HG03025 (cell line): ENCODE data around the gene KRT38.
"Not testable (repeated sequence)": the region's sequence is repeated elsewhere in the genome, so short reads cannot be mapped to it uniquely, and the experiment has no call there.

ENCODE experiments used
- ATAC-seq: cut with Tn5 transposase; IDR thresholded peaks from one replicate; pipeline ENCODE4 v1.9.1; 2021; ENCODE audit warnings: mild to moderate bottlenecking, moderate library complexity; ENCODE audit not compliant: unreplicated experiment, low FRiP score

The KRT38 gene

DNA sequence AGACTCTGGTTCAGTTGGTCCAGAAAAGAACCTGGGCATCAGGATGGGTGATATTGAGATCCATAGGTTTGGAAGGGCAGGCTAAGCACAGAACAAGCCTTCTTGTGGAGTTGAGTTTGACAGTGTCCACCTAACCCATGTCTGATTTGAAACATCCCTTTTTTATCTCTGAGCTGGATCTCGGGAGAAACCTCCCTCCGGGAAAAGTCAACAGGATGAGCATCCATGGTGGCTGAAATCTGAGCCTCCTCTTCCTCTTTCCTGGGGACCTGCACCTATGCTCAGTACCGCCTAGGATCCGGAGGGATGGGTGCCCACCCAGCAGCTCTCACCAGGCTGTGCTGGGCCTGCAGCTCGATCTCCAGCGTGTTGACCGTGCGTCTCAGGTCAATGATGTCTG is 23.0 kb upstream of the KRT38 start:
- no peak for ATAC-seq

GRCh38 chr17:41462705-41463104 is 21.9 kb upstream of the KRT38 start:
- ATAC-seq, result no peak

DNA sequence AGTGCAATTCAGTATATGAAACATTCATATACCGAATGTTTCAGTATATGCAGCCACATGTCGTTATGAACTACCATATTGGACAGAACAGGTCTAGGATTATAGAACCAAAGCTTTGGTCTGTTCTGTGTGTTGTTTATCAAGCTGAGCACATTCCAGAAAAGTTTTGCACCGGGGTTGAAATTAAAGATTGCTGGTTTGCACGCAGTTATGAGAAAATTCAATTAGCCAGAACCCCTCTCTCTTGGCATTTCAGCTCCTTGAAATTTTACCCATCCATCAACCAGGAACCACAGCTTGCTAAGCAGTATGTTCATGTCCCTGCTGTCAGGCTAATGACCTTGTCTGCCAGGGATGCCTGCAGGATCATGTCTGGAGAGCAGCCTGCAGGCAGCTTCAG is 16.9 kb upstream of the KRT38 start:
- no peak for ATAC-seq

DNA sequence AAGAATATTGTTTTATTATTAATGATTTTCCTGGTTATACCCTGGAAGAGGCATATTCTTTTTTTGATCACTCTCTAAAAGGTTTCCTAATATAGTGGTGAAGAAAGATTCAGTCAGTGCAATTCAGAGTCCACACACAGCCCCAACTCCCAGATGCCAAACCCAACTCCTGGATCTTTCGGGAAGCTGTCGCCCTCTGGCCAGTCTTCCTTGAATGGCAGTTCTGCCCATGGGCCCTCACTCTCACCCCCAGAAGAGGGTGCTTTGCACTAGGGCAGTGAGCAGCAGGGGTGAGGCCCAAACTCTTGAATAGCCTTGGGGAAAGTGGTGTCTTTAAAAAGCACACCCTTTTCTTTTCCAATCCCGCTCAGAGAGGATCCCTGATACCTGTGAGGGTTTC is 15.4 kb upstream of the KRT38 start:
- ATAC-seq, result no peak

DNA sequence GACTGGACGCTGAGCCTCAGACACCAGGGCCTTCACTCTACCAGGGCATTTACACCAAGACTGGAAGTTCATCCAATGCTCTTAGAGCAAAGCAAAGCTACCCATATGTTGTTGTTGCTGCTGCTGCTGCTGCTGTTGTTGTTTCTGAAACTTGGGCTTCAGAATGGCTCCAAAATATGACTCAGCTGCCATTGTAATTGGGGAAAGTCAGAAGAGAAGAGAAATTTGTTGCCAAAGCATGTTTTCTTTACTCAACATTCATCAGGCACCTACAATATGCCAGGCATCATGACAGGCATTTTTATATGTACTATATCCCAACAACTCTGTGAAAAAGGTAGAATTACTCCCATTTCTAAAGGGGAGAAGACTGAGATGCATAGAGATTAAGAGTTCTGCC is 14.5 kb upstream of the KRT38 start:
- no peak for ATAC-seq

DNA sequence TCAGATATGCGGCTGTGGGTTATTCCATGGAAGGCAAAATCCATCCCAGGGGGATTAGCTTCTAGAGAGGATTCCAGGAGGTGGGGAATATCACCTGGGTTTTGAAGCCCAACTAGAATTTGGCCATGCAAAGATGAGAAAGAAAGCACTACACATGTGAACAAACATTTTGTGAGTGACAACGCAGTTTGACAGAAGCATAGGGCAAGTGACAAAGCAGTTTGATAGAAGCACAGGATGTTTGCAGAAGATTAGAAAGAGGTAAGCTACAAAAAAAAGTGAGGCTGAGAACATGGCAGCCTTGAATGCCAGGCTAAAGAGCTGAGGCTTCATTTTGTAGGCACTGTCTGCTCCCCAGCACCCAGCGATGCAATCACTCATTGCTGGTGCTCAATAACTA is 12.3 kb upstream of the KRT38 start:
- ATAC-seq, result no peak

DNA sequence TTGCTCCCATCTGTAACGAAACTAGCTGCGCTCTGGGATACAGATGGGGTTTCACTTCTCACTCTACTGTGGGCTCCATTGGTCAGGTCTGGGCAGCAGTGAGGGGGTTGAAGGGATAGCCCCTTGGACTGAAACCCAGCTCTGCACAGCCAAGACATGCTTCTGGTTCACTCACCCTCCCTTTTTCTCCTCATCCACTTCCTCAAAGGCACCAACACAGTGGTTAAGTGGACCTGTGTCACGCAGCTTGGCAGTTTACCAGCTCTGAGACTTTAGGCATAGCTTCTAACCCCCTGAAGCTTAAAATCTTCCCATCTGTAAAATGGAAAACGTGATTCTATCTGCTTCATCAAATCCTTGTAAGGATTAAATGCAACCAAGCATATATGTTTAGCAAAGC is 11.5 kb upstream of the KRT38 start:
- ATAC-seq, result no peak

GRCh38 chr17:41451154-41451728 is 10.5 kb upstream of the KRT38 start:
- no peak for ATAC-seq

GRCh38 chr17:41449008-41449407 is 8.2 kb upstream of the KRT38 start:
- ATAC-seq, result no peak

DNA sequence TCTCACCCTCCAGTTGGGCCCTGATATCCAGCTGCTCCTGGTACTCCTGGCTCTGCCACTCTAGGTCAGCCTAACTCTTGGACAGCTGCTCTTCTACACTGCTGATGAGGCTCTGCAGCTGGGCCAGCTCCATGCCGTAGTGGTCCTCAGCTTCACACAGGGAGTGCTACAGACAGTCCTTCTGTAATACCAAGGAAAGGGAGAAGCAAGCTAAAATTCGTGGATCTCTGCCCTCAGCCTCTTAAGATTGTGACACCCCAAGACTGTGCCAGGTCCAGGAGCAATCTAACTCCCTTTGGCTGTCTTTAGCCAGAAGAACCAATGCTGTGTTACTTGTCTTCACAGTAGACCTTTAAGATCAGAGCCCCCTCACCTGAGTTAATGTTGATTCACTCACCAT is 7.7 kb upstream of the KRT38 start:
- ATAC-seq, result no peak

DNA sequence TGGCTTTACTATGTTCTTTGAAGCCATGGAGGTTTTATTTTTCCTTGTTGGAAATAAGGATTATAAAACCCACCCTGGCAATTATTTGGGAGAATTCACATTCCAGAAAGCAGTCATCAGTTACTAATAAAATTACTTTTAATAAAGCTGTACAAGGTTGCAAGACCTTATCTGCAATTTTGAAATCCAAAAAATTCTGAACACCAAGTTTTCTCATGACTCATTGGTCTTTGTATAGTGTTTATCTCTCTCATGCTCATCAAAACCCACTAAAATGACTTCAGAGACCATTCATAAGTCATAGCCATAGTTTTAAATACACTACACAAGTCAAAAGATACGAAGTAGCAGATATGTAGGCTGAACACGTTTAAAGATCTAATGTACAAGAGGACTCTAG is 6.0 kb upstream of the KRT38 start:
- ATAC-seq, result no peak

DNA sequence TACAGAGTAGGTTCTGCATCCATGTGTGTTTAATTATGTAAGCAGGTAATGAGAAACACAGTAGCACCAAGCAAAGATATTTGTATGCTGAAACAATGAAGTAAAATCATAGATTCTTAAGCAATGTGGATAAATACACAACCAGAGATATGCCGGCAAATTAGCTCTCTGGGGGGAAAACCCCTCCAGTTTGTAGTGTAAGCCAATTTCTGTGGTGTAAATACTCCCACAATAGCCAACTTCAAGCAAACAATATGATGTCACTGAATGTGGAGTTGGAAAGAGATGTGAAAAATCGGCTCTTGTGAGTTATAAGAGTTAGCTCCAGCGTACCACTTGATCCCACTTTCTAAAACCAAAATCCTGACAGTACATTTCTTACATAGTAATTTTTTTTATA is 3.9 kb upstream of the KRT38 start:
- ATAC-seq, result no peak

DNA sequence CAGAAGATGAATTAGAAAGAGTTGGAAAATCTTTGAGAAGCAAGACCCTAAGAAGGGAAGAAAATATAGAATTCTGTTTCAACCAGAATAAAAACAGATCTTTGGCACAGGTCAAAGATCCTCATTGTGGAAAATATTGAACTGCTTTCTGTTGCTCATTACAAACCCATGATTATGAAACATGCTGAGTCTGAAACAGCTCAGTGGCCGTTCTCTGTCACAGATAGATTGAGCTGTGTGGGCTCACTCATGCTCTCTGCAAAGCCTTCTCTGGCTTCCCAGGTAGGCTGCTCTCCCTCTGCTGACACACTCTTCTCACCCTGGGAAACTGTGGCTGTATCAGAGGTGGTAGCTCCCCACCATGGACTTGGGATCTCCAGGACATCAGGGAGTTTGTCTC is 3.4 kb upstream of the KRT38 start:
- ATAC-seq, result no peak

DNA sequence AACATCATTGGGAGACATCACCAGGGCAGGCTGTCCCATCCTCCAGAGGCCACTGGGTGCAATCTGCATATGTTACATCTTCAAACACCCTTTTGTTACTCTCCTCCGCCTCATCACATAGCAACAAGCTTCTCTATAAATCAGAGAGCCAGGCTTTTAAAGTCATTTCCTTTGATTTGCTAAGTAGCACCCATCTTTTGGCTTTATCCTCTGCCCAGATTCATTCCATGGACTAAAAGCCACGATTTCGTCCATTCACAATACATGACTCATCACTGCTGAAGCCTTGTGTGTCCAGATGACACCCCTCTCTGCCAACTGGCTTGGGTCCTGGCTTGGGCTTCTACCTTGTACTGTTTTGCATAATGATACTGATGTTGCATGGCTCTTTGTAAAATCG is 2.0 kb upstream of the KRT38 start:
- no peak for ATAC-seq

GRCh38 chr17:41439375-41439774 is 1.4 kb downstream of the KRT38 start:
- no peak for ATAC-seq

DNA sequence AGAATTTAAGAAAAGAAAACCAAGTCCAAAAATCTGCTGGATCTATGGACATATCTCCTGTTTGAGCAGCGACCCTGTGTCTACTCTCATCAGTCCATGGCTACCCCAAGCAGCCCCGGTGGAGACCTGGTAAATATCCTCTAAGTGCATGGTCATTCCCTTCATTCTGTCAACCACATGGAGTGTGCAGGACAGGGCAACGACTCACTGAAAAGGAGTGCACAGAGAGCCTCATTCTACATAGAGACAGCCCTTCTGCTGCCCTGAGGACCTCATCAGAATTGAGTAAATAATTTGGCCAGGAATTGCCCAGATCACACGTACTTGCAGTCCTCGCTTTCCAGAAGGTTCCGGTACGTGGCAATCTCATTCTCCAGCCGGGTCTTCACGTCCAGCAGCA is 3.0 kb downstream of the KRT38 start:
- ATAC-seq, result no peak

GRCh38 chr17:41437254-41437653 is 3.5 kb downstream of the KRT38 start:
- no peak for ATAC-seq

GRCh38 chr17:41434415-41434814 is 6.4 kb downstream of the KRT38 start:
- ATAC-seq, result no peak

GRCh38 chr17:41434005-41434404 is 6.8 kb downstream of the KRT38 start:
- ATAC-seq, result no peak

DNA sequence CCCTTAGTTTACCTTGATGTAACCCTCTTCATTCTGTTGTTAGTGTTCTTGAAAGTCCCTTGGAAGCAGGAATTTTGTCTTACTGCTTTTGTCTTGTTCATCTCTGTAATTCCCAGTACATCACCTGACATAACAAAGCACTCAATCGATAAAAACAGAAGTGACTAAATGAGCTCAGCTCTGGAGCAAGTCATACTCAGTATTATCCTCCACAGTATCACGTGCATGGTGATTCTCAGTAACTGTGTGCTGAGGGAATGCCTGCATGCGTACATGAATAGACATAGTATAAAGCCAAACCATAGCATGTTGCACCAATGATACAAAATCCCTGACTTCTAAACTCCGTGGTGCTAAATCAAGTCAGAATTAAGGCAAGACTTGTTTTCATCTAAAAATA is 7.2 kb downstream of the KRT38 start:
- no peak for ATAC-seq

DNA sequence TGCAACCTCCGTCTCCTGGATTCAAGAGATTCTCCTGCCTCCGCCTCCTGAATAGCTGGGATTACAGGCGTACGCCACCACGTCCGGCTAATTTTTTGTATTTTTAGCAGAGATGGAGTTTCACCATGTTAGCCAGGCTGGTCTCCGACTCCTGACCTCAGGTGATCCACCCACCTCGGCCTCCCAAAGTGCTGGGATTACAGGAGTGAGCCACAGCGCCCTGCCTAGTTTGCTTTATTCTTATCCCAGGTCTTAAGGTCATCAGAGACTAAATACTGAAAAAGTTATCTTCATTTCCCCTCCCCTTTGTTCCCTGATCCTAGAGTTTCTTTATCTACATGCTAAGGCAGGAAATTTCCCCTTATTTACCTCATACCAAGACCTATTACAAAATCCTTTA is 10.4 kb downstream of the KRT38 start:
- not testable (repeated sequence) for ATAC-seq

DNA sequence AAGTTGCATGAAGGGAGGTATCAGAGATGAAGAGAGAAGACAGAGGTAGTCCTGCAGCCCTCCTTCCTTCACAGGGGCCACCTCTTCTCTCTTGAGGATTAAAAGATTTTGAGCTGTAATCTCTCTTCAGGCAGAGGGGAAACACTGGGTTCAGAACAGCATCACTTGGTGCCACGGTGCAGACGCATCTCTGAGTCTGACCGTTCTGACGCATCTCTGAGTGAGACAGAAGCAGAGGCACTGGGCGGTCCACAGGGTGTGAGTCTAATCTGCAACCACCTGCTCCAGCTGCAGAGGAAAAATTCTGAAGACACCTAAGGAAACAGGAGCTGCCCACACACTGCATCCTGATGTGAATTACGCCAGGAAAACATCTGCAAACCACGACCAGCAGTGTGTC is 11.1 kb downstream of the KRT38 start:
- ATAC-seq, result no peak

DNA sequence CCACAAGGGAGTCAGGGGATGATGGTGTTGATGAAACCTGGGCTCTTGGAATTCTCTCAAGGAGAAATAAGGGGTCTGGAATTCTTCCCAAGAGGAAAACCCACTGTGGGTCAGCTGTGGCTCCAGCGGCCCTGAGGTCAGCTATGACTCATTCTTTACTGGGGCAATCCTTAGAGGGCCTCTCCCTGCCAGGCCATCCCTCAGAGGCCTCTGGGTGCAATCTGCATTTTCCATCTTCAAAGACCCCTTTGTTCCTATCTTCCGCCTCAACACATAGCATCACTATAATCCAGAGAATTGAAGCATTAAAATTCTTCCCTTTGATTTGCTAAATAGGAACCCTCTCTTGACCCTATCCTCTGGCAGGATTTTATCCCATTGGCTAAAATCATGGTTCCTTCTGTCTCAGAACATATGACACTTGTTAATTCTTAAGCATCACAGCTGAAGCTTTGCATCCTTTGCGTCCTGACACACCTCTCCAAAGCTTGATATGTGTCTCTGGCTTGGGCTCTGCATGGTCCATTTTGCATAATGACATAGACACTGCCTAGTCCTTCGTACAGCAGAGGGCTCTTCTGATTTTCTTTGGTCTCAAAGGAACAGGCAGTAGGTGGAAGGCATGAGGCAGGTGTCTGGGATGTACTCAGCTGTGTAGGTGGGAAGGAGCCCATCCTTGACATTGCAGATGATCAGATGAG is 12.0 kb downstream of the KRT38 start:
- no peak for ATAC-seq
